ENCODE data around the gene PIK3R5. TPM values are rescaled to one million over a fixed set of nuclear protein-coding genes. Genes with fewer than 3 reads are reported as not detected.

The PIK3R5 gene
- total RNA-seq, 2 experiments from 2014 or later = 0.76 to 1.5 TPM

- no peak overlapping the region for H3K4me2 ChIP-seq (ENCODE audit: low read length)
- no peaks in the 10 kb centered on the region for H3K36me3 ChIP-seq (ENCODE audit: insufficient read depth, low read length)
- TF ChIP-seq CTCF (conservative IDR thresholded peaks at IDR 0.05; ENCODE audit: low read length) (no peak), EZH2phosphoT487 (IDR thresholded peaks at IDR 0.05; ENCODE audit: borderline replicate concordance, low read depth, low read length) (no peak)
- no peak overlapping the region for H3K4me3 ChIP-seq (ENCODE audit: low read depth, low read length, poor library complexity, severe bottlenecking)
- no peak overlapping the region for H3K27ac ChIP-seq (ENCODE audit: low read depth, low read length, poor library complexity, severe bottlenecking)
- H3K9me2 ChIP-seq (ENCODE audit: insufficient read depth, low read length) = no peaks in the 10 kb centered on the region
- H3K79me2 ChIP-seq (ENCODE audit: insufficient read depth, low read depth, low read length) = no peaks in the 10 kb centered on the region
- ChIA-PET CTCF (ENCODE audit: unreplicated experiment) (no interaction called here), POLR2A (no interaction called here)
- DNase-seq (ENCODE audit: low spot score) = no peak
- no peaks in the 10 kb centered on the region for H3K9me3 ChIP-seq (ENCODE audit: low read length)
- intact Hi-C loops (cut with micrococcal nuclease; ENCODE audit: unreplicated experiment) = no loop called here
- no peaks in the 10 kb centered on the region for H3K4me1 ChIP-seq (ENCODE audit: insufficient read depth, low read length, poor library complexity, severe bottlenecking)
- H4K20me1 ChIP-seq (ENCODE audit: insufficient read depth, low read length) = no peaks in the 10 kb centered on the region
- no TSS peak for BruUV-seq (replicated peaks)
- no peak overlapping the region for H2AFZ ChIP-seq (ENCODE audit: low read length)
Measured at GRCh38 chr17:8868529-8868951, 97.0 kb downstream of the PIK3R5 start.

DNA sequence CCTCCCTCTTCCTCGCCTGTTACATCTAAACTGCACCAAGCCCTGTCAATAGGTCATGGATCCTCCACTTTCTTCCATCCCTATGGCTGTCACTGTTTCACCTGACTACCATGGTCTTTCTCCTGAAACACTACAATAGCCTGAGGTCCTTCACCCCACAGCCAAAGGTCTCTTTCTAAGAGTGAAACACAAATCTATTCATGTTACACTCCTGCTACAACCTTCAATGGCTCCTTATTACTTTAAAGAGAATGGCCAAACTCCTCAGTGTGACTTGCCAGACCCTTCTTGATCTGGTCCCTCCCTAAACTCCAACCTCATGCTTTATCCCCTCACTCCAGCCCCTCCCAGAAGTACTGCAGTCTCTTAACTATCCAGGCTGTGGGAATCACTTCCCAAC is 97.4 kb downstream of the PIK3R5 start:
- Histone ChIP-seq H4K20me1 (ENCODE audit: insufficient read depth, low read length) (no peaks in the 10 kb centered on the region), H3K9me3 (ENCODE audit: low read length) (no peaks in the 10 kb centered on the region), H3K4me1 (ENCODE audit: insufficient read depth, low read length, poor library complexity, severe bottlenecking) (no peaks in the 10 kb centered on the region), H3K36me3 (ENCODE audit: insufficient read depth, low read length) (no peaks in the 10 kb centered on the region), H3K27ac (ENCODE audit: low read depth, low read length, poor library complexity, severe bottlenecking) (no peak overlapping the region), H3K4me2 (ENCODE audit: low read length) (no peak overlapping the region), H2AFZ (ENCODE audit: low read length) (no peak overlapping the region), H3K79me2 (ENCODE audit: insufficient read depth, low read depth, low read length) (no peaks in the 10 kb centered on the region), H3K4me3 (ENCODE audit: low read depth, low read length, poor library complexity, severe bottlenecking) (no peak overlapping the region), H3K9me2 (ENCODE audit: insufficient read depth, low read length) (no peaks in the 10 kb centered on the region)
- ChIA-PET POLR2A (no interaction called here), CTCF (ENCODE audit: unreplicated experiment) (no interaction called here)
- BruUV-seq (replicated peaks) = no TSS peak
- intact Hi-C loops (cut with micrococcal nuclease; ENCODE audit: unreplicated experiment) = no loop called here
- no peak for DNase-seq (ENCODE audit: low spot score)
- TF ChIP-seq CTCF (conservative IDR thresholded peaks at IDR 0.05; ENCODE audit: low read length) (no peak), EZH2phosphoT487 (IDR thresholded peaks at IDR 0.05; ENCODE audit: borderline replicate concordance, low read depth, low read length) (no peak)

DNA sequence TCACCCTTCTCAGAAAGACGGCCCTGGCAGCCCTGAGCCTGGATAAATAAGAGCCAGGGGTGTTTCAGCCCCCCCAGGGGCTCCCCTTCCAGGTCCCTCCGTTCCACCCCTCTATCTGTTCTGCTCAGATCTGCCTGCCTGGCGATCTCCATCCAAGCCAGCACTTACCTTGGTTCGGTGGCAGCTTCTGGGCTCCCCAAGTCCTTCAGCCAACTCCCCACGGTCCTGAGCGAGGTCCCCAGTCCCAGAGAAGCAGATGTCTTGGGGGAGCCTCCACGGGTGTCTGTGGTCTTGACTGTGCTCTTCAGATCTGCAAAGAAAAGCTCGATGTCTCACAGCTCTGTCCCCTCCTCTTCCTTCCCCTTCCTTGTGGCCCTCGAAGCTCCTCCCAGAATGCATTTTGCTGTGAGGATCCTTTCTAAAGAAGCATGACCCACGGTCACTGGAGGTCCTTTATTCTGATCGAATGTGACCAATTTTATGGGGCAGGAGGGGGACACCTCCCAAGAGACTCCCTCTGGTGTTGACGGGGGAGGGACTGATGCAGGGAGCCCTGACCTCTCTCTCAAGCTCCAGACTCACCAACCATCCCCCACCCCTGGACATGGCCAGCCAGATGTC is 98.0 kb downstream of the PIK3R5 start, which contains the start of gene PIK3R6:
PIK3R6 (minus strand) TSS at position 314 of the 621 bp plus-strand sequence. CDS start 17,880 bp downstream, outside the sequence.
- Histone ChIP-seq H2AFZ (ENCODE audit: low read length) (no peak within 1 kb of the TSS), H3K9me2 (ENCODE audit: insufficient read depth, low read length) (no peaks in the 10 kb centered on the region), H3K27ac (ENCODE audit: low read depth, low read length, poor library complexity, severe bottlenecking) (no peak within 1 kb of the TSS), H3K4me1 (ENCODE audit: insufficient read depth, low read length, poor library complexity, severe bottlenecking) (no peaks in the 10 kb centered on the region), H3K4me3 (ENCODE audit: low read depth, low read length, poor library complexity, severe bottlenecking) (no peak within 1 kb of the TSS), H3K36me3 (ENCODE audit: insufficient read depth, low read length) (no peaks in the 10 kb centered on the region), H3K4me2 (ENCODE audit: low read length) (no peak within 1 kb of the TSS), H3K9me3 (ENCODE audit: low read length) (no peaks in the 10 kb centered on the region), H4K20me1 (ENCODE audit: insufficient read depth, low read length) (no peaks in the 10 kb centered on the region), H3K79me2 (ENCODE audit: insufficient read depth, low read depth, low read length) (no peaks in the 10 kb centered on the region)
- DNase-seq (ENCODE audit: low spot score) = no peak
- no peak for TF ChIP-seq EZH2phosphoT487 (IDR thresholded peaks at IDR 0.05; ENCODE audit: borderline replicate concordance, low read depth, low read length)
- TF ChIP-seq CTCF (conservative IDR thresholded peaks at IDR 0.05; ENCODE audit: low read length) = no peak
- ChIA-PET POLR2A (no interaction called here), CTCF (ENCODE audit: unreplicated experiment) (no interaction called here)
- BruUV-seq (replicated peaks) = no TSS peak
- intact Hi-C loops (cut with micrococcal nuclease; ENCODE audit: unreplicated experiment) = no loop called here

Data from OCI-LY7 (cell line).